UCSD-AML1 (cell line): ENCODE data around the gene UFC1.

Experiments used
- DNase-seq: peaks from one replicate; lab custom pipeline; 2025; ENCODE audit not compliant: unreplicated experiment; lab: John Stamatoyannopoulos, UW

UFC1 gene

DNA sequence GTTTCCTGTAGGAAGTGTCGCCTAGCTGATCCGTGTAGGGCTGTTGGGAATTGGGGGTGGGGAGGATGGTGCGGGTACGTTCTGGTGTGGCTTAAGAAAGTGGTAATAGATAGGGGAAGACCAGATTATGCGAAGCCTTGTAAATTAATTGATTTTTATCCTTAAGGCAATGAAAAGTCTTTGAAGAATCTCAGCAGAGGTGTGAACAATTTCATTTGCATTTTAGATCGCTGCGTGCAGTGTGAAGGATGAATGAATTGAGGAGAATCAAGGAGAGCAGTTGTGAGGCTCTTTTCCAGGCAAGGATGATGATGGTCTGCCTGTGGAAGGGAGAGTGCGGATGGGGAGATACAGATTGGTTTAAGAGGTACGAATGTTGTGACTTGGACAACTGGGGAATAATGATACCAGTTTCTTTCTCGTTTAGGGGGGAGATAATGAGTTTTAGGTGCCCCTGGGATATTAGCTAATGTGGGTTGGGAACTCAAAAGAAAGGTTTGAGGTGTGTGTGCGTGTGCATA is 20.5 kb upstream of the UFC1 start:
- no peak for DNase-seq

DNA sequence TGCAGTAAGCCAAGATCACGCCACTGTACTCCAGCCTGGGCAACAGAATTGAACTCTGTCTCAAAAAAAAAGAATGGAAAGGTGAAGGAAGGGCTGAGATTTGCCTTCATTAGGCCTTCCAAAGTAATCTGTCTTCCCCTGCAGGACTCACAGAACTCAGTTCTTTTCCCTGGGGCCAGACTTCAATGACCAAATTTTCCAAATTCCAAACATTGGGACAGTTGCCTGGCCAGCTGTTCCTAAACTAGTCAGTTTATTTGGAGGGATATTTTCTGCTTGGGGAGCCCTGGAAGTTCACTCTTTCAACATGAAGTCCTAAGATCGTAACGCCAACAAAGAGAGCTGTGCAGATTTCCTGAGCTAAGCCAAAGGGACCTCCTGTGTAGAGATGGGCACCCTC is 15.9 kb upstream of the UFC1 start:
- DNase-seq, result no peak

DNA sequence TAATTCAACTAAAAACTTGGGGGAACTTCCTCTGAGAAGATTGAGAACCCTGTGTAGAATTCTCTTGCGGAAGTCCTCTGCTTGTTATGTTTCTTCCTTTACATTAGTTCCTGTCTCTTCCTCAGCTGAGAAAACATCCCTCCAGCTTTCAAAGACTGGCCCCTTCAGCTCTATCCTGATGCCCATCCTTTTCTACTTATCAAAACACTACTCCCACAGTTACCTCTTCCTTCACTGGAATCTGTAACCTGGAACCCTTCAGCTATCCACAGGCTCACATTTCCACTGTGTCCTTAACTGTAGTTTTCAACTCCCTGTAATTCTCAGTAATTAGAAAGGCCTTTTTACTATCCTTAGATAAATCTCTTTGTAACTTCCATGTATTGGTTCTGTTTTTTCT is 15.3 kb upstream of the UFC1 start:
- DNase-seq, result no peak

DNA sequence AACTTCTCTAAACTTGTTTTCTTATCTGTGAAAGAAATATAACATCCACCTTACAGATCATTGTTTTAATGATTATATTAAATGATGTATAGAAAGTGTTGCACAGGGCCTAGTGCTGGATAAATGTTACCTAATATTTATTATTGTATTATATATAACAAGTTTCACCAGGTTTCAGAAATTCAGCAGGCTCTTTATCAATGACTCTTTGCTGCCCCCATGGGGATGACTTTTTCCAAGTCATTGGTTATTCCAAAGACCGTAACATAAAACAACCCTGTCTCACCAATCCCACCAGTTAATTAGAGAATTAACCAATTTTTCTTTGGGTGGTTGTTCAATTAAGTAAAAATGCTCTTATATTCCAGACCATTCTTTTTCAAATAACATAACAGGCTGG is 14.0 kb upstream of the UFC1 start:
- DNase-seq, result no peak

DNA sequence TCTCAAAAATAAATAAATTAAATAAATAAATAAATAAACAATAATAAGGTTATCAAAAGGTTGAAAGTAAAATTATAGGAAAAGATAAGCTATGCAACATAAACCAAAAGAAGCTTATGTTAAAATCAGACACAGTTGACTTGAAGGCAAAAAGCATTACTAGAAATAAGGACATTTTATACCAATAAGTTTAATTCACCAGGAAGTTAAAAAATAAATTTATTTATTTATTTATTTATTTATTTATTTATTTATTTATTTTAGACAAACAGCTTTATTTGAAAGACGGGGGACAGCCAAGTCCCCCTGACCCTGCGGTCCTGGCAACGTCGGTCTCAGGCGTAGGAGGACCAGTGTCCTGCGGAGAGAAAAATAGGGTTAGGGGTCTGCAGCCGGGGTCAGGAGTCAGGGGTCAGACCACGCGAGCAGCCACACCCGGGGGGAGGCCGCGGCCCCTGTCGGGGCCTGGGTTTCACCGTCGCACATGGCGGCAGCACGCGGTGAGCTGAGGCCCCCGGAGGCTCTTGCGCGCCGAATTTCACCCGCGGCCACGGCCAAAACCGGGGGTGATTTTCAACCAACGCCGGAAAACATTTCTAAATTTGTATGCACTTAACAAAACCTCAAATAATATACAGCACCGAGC is 12.9 kb upstream of the UFC1 start:
- no peak for DNase-seq

DNA sequence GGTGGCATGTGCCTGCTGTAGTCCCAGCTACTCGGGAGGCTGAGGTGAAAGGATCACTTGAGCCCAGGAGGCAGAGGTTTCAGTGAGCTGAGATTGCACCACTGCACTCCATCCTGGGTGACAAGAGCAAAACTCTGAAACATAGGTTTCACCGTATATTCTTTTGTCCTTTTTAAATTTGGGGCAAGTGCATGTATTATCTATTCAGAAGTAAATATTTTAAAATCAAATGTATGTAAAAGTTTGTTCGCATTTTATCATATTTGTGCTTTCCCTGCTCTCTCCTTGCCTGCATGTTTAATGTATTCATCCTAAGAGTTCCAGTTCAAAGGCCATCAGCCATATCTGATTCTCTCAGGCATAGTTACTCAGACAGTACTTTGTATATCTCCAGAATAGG is 7.9 kb upstream of the UFC1 start:
- DNase-seq, result no peak

DNA sequence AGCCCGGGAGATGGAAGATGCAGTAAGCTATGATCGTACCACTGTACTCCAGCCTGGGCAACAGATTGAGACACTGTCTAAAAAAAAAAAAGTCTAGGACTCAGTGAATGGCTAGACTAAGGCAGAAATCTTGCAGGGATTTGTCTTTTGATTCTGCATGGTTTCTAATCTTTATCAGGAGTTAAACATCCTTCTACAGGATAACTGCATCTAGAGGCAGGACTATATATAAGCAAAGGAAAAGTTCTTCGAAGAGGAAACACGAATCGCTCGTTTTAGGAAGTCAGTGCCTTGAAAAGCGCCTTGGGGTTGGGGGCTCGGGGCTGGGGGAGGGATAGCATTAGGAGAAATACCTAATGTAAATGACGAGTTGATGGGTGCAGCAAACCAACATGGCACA is 602 bp upstream of the UFC1 start:
- no peak for DNase-seq

DNA sequence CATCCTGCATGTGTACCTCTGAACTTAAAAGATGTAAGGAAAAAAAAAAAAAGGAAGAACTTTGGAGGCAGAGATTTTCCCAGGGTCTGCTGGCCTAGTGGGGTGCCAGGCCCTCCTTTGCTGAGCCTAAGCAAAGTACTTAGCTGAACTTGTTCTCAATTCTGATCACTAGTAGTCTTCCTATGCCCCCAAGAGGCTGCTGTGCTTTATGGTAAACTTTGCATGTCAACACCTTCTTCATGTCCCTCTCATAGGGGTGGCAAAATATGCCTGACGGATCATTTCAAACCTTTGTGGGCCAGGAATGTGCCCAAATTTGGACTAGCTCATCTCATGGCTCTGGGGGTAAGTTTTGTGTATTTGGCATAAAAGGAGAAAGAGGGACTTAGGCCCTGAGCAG is 4.1 kb downstream of the UFC1 start:
- DNase-seq, result no peak

DNA sequence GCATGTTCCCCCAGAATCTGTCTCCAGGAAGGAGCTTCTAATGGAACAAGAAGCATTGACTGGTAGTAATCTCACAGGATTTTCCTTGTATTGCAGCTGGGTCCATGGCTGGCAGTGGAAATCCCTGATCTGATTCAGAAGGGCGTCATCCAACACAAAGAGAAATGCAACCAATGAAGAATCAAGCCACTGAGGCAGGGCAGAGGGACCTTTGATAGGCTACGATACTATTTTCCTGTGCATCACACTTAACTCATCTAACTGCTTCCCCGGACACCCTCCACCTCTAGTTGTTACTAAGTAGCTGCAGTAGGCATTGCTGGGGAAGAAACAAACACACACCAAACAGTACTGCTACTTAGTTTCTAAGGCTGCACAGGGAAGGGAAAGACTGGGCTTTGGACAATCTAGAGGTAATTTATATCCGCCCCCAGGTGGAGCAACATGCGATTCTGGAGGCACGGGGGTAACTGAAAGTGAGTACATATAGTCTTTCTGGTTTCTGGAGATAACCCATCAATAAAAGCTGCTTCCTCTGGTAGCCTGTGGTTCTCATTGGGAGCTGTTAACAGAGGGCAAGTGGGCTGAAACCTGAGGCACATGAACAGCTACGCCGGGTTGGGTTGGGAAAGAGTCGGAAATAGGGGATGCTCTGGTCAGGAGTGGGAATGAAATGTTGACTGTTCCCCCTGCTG is 4.7 kb downstream of the UFC1 start:
- no peak for DNase-seq

DNA sequence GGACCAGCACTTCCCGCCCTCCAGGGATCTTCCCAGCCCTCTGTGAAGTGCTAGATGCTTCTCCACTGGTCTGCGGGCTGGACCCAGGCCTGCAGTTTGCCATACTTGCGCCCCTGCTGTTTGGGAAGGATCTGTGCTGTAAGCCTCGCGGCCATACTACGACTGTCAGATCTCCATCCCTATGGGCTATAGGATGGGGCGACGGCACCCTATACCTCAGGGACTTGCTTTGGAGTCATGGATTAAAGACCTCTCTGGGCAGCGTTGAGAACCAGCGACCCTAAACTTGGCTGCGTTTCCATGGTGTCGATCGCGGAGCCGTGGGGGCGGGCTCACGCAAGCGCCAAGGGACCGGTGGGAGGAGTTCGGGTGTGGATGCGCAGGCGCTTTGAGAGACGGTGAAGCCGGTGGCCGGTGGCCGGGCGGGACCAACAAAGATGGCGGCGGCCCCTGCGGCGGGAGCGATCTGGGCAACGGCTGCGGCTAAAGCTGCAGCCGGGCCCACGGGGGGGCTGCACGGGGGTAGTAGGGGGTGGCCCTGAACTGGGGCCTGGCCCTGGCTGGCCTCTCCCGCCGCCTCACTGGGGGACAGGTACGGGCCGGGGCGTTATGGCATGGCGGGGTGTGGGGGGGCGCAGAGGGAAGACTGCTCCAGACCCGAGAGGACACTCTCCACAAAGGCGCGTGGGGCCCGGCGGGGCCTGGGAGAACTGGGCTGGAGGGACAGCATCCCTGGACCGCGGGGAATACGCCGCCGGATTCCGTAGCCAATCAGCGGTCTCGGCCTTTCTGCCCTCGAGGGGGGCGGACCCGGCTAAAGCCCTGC is 5.5 kb downstream of the UFC1 start, which contains the start of gene USP21:
USP21 (plus strand) TSS at position 414 of the 826 bp plus-strand sequence. CDS start 1,141 bp downstream, outside the sequence.
- peak; percentile 90 for DNase-seq

DNA sequence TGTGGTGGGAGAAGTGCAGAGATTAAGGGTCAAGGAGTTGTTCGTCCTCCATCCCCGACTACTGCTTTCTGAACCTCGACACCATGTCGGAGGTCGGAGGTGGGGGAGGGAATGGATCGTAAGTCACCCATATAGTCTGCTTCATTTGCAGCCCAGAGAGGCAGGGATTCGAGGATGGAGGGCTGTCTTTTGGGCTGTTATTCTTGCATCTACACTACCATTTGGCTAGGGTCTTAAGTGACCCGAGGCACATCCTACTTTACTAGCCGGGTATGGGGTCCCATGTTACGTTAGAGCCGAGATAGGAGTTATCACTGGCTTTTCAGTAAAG is 6.1 kb downstream of the UFC1 start:
- DNase-seq, result no peak

DNA sequence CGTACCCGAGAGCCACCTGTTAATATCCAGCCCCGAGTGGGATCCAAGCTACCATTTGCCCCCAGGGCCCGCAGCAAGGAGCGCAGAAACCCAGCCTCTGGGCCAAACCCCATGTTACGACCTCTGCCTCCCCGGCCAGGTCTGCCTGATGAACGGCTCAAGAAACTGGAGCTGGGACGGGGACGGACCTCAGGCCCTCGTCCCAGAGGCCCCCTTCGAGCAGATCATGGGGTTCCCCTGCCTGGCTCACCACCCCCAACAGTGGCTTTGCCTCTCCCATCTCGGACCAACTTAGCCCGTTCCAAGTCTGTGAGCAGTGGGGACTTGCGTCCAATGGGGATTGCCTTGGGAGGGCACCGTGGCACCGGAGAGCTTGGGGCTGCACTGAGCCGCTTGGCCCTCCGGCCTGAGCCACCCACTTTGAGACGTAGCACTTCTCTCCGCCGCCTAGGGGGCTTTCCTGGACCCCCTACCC is 6.9 kb downstream of the UFC1 start:
- DNase-seq, result no peak

DNA sequence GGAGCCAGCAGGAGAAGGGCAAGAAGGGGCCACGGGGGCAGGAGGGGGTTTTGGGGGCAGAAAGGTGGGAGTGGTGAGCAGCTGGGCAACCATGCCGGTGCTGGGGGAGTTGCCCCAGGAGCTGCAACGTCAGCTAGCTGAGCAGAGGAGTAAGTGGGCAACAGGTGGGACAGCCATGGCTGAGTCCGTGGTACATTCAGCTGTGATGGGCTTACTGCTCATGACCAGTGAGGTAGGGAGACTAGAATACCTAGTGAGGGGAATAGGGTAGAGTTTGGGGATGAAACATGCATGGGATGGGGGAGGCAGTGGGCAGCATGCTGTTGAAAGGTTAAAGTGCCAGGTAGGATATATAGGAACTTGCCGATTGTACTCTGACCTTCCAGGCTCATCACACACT is 7.9 kb downstream of the UFC1 start:
- DNase-seq, result no peak

DNA sequence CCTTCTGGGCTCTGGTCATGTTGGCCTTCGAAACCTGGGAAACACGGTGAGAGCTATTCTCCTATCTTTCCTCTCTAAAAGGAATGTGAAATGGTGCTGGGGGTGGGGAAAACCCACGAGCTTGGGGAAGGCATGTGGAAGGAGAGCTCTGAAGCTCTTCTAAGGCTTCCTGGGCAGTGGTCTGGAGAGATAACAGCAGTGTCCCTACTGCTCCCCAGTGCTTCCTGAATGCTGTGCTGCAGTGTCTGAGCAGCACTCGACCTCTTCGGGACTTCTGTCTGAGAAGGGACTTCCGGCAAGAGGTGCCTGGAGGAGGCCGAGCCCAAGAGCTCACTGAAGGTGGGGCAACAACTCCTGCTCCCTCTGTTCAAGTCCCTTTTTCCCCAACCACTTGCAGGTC is 8.3 kb downstream of the UFC1 start:
- no peak for DNase-seq

DNA sequence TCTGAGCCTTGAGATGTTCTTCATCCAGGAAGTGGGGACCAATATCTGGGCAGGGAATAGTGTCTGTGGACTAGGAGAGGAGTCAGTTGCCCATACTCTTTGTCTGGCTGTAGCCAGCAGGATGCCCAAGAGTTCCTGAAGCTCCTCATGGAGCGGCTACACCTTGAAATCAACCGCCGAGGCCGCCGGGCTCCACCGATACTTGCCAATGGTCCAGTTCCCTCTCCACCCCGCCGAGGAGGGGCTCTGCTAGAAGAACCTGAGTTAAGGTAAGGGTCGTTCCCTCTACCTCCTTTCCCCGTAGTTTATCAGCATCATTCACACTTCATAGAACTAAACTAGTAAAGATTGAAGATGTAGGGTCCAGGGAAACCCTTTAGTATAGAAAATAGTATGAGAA is 9.0 kb downstream of the UFC1 start:
- DNase-seq, result no peak

DNA sequence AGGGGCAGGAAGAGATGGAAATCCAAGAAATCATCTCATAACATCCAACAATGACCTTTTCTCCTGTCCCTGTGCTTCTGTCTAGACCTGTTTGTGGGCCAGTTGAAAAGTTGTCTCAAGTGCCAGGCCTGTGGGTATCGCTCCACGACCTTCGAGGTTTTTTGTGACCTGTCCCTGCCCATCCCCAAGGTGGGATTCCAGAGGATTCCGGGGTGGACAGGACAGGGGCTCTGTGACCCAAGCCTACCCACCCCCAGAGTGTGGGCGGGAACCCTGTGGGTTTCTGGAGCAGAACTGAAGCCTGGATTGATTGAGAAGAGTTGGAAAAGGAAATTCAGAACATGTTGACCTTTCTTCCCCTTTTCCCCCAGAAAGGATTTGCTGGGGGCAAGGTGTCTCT is 10.0 kb downstream of the UFC1 start:
- no peak for DNase-seq

DNA sequence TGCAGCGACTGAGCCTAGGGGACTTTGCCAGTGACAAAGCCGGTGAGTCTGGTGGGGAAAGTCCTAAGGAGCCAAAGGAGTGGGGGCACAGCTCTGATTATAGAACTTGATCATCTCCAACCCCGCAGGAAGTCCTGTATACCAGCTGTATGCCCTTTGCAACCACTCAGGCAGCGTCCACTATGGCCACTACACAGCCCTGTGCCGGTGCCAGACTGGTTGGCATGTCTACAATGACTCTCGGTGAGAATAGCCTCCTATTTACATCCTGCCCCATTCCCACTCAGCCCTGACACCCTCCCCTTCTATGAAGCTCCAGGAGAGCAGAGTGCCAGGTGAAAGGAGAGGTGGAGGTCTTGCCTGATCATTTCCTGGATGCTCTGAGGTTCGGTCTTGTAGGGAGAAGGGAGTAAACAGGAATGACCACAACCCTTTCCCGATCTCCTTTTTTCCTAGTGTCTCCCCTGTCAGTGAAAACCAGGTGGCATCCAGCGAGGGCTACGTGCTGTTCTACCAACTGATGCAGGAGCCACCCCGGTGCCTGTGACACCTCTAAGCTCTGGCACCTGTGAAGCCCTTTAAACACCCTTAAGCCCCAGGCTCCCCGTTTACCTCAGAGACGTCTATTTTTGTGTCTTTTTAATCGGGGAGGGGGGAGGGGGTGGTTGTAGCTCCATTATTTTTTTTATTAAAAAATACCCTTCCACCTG is 11.3 kb downstream of the UFC1 start:
- no peak for DNase-seq

DNA sequence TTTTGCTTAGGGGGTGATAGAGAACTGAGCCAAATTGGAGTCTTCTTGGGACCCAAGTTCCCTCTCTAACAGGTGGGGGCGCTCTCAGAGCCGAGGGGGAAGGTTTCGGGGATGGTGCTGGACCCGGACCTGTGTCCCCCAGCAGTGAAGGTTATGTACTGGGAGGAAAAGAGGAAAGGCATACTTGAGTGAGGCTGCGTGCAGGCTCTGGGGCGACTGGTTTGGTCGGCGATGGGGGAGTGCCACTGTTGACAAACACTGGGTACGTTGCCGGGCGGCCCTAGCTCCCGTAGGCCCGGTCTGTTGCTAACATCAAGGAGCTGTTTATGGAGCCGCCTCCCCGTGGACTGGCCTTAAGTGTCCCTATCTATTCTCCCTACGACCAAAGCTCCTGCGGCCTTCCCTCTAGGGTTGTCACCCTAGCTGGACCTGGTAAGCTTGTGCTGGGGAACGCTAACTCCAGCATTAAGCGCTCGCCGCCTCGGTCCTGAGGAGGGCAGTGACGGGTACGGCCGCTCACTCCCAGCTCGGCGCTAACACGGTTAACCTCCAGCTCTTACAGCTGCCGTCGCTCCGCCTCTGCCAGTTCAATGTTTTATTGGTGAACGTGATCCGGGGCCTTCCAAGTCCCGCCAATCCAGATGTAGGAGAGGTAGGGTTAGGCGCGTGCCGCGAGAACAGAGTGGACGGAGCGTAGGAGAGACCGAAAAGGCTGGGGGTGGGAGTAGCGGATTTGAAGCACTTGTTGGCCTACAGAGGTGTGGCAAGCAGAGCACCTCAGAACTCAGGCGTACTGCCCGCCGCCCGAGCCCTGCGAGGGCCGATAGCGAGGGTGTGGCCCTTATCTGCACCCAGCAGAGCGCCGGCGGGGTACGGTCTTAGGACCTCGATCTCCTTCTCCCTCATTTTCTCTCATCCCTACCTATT is 12.2 kb downstream of the UFC1 start, which contains the start of gene PPOX:
PPOX (plus strand) TSS at position 685 of the 927 bp plus-strand sequence. CDS start 422 bp downstream, outside the sequence.
- peak; percentile 95 for DNase-seq

DNA sequence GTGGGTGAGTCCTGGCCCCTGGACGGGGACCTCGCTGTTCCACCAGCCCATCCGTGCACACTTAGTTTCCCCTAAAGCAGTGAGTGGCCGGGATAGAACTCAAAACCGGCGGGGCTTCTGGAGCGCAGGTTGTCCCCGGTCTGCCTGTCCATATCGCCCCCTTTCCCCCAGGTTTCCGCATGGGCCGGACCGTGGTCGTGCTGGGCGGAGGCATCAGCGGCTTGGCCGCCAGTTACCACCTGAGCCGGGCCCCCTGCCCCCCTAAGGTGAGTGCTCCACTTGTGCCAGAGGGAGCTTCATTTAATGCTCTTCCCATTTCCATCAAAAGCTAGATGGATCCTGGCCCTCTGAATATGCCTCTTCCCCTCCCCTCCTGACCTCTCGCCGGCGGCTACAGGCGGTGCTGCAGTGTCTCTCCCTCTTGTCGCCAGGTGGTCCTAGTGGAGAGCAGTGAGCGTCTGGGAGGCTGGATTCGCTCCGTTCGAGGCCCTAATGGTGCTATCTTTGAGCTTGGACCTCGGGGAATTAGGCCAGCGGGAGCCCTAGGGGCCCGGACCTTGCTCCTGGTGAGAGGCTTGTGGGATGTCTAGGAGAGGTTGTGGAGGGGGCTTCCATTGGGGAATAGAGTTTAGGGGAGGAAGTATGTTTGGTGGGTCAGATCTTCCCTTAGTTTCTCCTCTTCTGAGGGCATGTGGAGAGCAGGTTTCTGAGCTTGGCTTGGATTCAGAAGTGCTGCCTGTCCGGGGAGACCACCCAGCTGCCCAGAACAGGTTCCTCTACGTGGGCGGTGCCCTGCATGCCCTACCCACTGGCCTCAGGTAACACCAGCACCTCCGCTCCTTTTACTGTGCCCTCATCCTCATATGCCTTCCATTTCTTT is 13.1 kb downstream of the UFC1 start:
- DNase-seq, result no peak
